ENCODE results near the gene C1RL. TPM values are rescaled to one million over a fixed set of nuclear protein-coding genes. Genes with fewer than 3 reads are reported as not detected.

Gene C1RL
- total RNA-seq, 6 experiments from 2014 or later = 8.5 to 20.0 (median 15.8) TPM

DNA sequence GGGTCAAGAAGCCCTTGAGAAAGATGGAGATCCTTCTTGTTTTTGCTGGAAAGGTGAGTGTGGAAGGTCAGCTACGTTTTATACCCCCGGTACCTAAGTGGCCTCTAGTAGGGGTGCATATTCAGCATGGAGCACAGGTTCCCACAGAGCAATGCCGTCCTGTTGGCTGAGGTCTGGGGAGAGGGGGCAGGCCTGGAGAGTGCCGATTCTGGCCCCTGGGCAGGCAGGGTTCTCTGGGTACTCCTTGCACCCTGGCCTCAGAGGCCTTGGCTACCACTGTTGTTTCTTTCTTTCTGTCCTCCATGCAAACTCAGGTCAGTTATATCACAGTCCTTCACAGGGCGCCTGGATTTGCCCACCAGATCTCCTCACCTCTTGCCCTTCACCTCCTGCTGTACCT lies 11.2 kb upstream of the C1RL start:
- H3K27ac Mint-ChIP-seq = no peak overlapping the region
- no peak for DNase-seq
- H3K4me1 Mint-ChIP-seq (ENCODE audit: low read depth) = peaks cover 5% of the 10 kb centered on the region; the same call in 1 of the 2 replicates
- H3K4me3 Mint-ChIP-seq = no peak overlapping the region
- TF ChIP-seq, protein P1, sequence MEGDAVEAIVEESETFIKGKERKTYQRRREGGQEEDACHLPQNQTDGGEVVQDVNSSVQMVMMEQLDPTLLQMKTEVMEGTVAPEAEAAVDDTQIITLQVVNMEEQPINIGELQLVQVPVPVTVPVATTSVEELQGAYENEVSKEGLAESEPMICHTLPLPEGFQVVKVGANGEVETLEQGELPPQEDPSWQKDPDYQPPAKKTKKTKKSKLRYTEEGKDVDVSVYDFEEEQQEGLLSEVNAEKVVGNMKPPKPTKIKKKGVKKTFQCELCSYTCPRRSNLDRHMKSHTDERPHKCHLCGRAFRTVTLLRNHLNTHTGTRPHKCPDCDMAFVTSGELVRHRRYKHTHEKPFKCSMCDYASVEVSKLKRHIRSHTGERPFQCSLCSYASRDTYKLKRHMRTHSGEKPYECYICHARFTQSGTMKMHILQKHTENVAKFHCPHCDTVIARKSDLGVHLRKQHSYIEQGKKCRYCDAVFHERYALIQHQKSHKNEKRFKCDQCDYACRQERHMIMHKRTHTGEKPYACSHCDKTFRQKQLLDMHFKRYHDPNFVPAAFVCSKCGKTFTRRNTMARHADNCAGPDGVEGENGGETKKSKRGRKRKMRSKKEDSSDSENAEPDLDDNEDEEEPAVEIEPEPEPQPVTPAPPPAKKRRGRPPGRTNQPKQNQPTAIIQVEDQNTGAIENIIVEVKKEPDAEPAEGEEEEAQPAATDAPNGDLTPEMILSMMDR (IDR thresholded peaks at IDR 0.05) = no peak
- H3K27me3 Mint-ChIP-seq (ENCODE audit: insufficient read depth) = peaks cover 1% of the 10 kb centered on the region
- H3K9me3 Mint-ChIP-seq = no peaks in the 10 kb centered on the region
- peaks cover under 1% of the 10 kb centered on the region; the same call in 1 of the 2 replicates for H3K36me3 Mint-ChIP-seq (ENCODE audit: low read depth)

- Mint-ChIP-seq H3K9me3 (no peaks in the 10 kb centered on the region), H3K4me3 (no peak overlapping the region), H3K4me1 (ENCODE audit: low read depth) (peaks cover 5% of the 10 kb centered on the region; the same call in 1 of the 2 replicates), H3K27ac (no peak overlapping the region), H3K36me3 (ENCODE audit: low read depth) (peaks cover 10% of the 10 kb centered on the region; the same call in 1 of the 2 replicates), H3K27me3 (ENCODE audit: insufficient read depth) (no peaks in the 10 kb centered on the region; the same call in 1 of the 2 replicates)
- no peak for DNase-seq
- TF ChIP-seq, protein P1 (IDR thresholded peaks at IDR 0.05) = no peak
These were observed 9.9 kb upstream of the C1RL start for GRCh38 chr12:7118881-7119280.

- Mint-ChIP-seq H3K27ac (no peak overlapping the region), H3K27me3 (ENCODE audit: insufficient read depth) (no peaks in the 10 kb centered on the region; the same call in 1 of the 2 replicates), H3K36me3 (ENCODE audit: low read depth) (peaks cover 10% of the 10 kb centered on the region; the same call in 1 of the 2 replicates), H3K4me1 (ENCODE audit: low read depth) (peaks cover 5% of the 10 kb centered on the region), H3K4me3 (no peak overlapping the region), H3K9me3 (no peaks in the 10 kb centered on the region)
- DNase-seq = no peak
- TF ChIP-seq, protein P1 (IDR thresholded peaks at IDR 0.05) = no peak
These were observed 8.7 kb upstream of the C1RL start for GRCh38 chr12:7117670-7118069.

DNA sequence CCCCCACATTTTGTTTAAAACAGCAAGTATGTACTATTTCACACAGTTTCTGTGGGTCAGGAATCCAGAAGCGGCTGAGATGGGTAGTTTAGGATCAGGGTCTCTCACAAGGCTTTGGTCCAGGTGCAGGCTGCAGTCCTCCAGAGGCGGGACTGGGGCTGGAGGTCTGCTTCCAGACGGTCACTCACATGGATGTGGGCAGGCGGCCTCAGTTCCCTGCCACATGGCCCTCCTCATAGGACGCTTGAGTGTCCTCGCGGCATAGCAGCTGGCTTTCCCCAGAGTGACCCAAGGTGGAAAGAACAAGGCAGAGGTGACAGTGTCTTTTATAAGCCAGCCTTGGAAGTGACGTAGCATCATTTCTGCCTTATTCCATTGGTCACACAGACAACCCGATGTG lies 7.9 kb upstream of the C1RL start:
- Mint-ChIP-seq H3K27me3 (ENCODE audit: insufficient read depth) (no peaks in the 10 kb centered on the region; the same call in 1 of the 2 replicates), H3K9me3 (no peaks in the 10 kb centered on the region), H3K27ac (no peak overlapping the region), H3K36me3 (ENCODE audit: low read depth) (peaks cover 10% of the 10 kb centered on the region; the same call in 1 of the 2 replicates), H3K4me3 (no peak overlapping the region), H3K4me1 (ENCODE audit: low read depth) (peaks cover 5% of the 10 kb centered on the region)
- no peak for DNase-seq
- TF ChIP-seq, protein P1 (IDR thresholded peaks at IDR 0.05) = no peak

DNA sequence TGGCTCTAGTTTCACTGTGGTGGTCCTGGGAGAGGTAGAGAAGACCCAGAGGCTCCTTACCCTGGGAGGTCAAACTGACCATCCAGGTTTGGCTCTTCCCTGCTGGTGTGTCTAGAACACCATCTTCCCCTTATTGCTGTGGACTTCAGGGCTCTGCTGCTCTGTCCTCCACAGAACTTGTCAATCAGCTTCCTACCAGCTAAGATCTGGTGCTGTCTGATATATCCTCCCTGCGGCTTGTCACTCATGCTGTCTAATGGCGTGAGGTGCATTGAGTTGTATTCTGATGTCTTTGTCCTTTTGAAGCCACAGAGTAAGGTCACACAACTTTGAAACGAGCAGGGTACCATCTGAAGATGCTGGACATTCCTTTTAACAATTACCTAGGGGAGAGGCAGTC lies 7.2 kb upstream of the C1RL start:
- TF ChIP-seq, protein P1 (IDR thresholded peaks at IDR 0.05) = no peak
- Mint-ChIP-seq H3K27ac (no peak overlapping the region), H3K36me3 (ENCODE audit: low read depth) (peaks cover 10% of the 10 kb centered on the region; the same call in 1 of the 2 replicates), H3K4me1 (ENCODE audit: low read depth) (peaks cover 5% of the 10 kb centered on the region), H3K4me3 (no peak overlapping the region), H3K27me3 (ENCODE audit: insufficient read depth) (no peaks in the 10 kb centered on the region; the same call in 1 of the 2 replicates), H3K9me3 (no peaks in the 10 kb centered on the region)
- no peak for DNase-seq

All from HFFc6 (cell line).